ENCODE data around the gene ALG5.

ALG5 gene

GRCh38 chr13:36915106-36915505 lies 84.0 kb downstream of the ALG5 start:
- DNase-seq (no peak), ATAC-seq (ENCODE audit: insufficient read depth, low read depth) (no peak)
- H3K27me3 ChIP-seq (ENCODE audit: insufficient read depth, low read length, poor library complexity): peaks cover 4% of the 10 kb centered on the region
- H3K9me3 ChIP-seq (ENCODE audit: insufficient read depth, low read length, severe bottlenecking): no peaks in the 10 kb centered on the region
- no peak for TF ChIP-seq CTCF (IDR thresholded peaks at IDR 0.05; ENCODE audit: borderline replicate concordance, extremely low read depth, low read length, poor library complexity, severe bottlenecking)
- no peak for TF ChIP-seq EZH2 (IDR thresholded peaks at IDR 0.05; ENCODE audit: borderline replicate concordance, low read depth, low read length, severe bottlenecking)
- H3K27ac ChIP-seq (ENCODE audit: low read length): no peak overlapping the region
- H3K9ac ChIP-seq (ENCODE audit: low read depth, low read length): no peak overlapping the region
- no peak overlapping the region for H3K4me2 ChIP-seq (ENCODE audit: insufficient read depth, low read length)
- no peaks in the 10 kb centered on the region for H4K20me1 ChIP-seq (ENCODE audit: insufficient read depth, low read length)
- H3K79me2 ChIP-seq (ENCODE audit: insufficient read depth, low read length): no peaks in the 10 kb centered on the region
- no peaks in the 10 kb centered on the region for H3K4me1 ChIP-seq (ENCODE audit: insufficient read depth, low read length)
- no peaks in the 10 kb centered on the region for H3K36me3 ChIP-seq (ENCODE audit: insufficient read depth, low read length)
- no peak overlapping the region for H3K4me3 ChIP-seq (ENCODE audit: low read depth in 1 of 2, low read length in 2 of 2)
- H2AFZ ChIP-seq (ENCODE audit: low read depth, low read length): no peak overlapping the region

GRCh38 chr13:36914648-36915047 lies 84.5 kb downstream of the ALG5 start:
- no peaks in the 10 kb centered on the region for H3K4me1 ChIP-seq (ENCODE audit: insufficient read depth, low read length)
- TF ChIP-seq CTCF (IDR thresholded peaks at IDR 0.05; ENCODE audit: borderline replicate concordance, extremely low read depth, low read length, poor library complexity, severe bottlenecking): no peak
- no peak for TF ChIP-seq EZH2 (IDR thresholded peaks at IDR 0.05; ENCODE audit: borderline replicate concordance, low read depth, low read length, severe bottlenecking)
- H4K20me1 ChIP-seq (ENCODE audit: insufficient read depth, low read length): no peaks in the 10 kb centered on the region
- DNase-seq (no peak), ATAC-seq (ENCODE audit: insufficient read depth, low read depth) (no peak)
- no peak overlapping the region for H3K4me2 ChIP-seq (ENCODE audit: insufficient read depth, low read length)
- H2AFZ ChIP-seq (ENCODE audit: low read depth, low read length): no peak overlapping the region
- peaks cover 4% of the 10 kb centered on the region for H3K27me3 ChIP-seq (ENCODE audit: insufficient read depth, low read length, poor library complexity)
- no peak overlapping the region for H3K27ac ChIP-seq (ENCODE audit: low read length)
- H3K9me3 ChIP-seq (ENCODE audit: insufficient read depth, low read length, severe bottlenecking): no peaks in the 10 kb centered on the region
- H3K36me3 ChIP-seq (ENCODE audit: insufficient read depth, low read length): no peaks in the 10 kb centered on the region
- no peaks in the 10 kb centered on the region for H3K79me2 ChIP-seq (ENCODE audit: insufficient read depth, low read length)
- H3K9ac ChIP-seq (ENCODE audit: low read depth, low read length): no peak overlapping the region
- no peak overlapping the region for H3K4me3 ChIP-seq (ENCODE audit: low read depth in 1 of 2, low read length in 2 of 2)

GRCh38 chr13:36913463-36913862 lies 85.7 kb downstream of the ALG5 start:
- H3K36me3 ChIP-seq (ENCODE audit: insufficient read depth, low read length): no peaks in the 10 kb centered on the region
- ATAC-seq (ENCODE audit: insufficient read depth, low read depth): no peak
- TF ChIP-seq EZH2 (IDR thresholded peaks at IDR 0.05; ENCODE audit: borderline replicate concordance, low read depth, low read length, severe bottlenecking): no peak
- no peak for TF ChIP-seq CTCF (IDR thresholded peaks at IDR 0.05; ENCODE audit: borderline replicate concordance, extremely low read depth, low read length, poor library complexity, severe bottlenecking)
- H3K27me3 ChIP-seq (ENCODE audit: insufficient read depth, low read length, poor library complexity): peaks cover 4% of the 10 kb centered on the region
- no peaks in the 10 kb centered on the region for H4K20me1 ChIP-seq (ENCODE audit: insufficient read depth, low read length)
- H3K9me3 ChIP-seq (ENCODE audit: insufficient read depth, low read length, severe bottlenecking): no peaks in the 10 kb centered on the region
- no peak overlapping the region for H3K4me3 ChIP-seq (ENCODE audit: low read depth in 1 of 2, low read length in 2 of 2)
- no peak overlapping the region for H3K9ac ChIP-seq (ENCODE audit: low read depth, low read length)
- H3K79me2 ChIP-seq (ENCODE audit: insufficient read depth, low read length): no peaks in the 10 kb centered on the region
- no peaks in the 10 kb centered on the region for H3K4me1 ChIP-seq (ENCODE audit: insufficient read depth, low read length)
- no peak for DNase-seq
- no peak overlapping the region for H2AFZ ChIP-seq (ENCODE audit: low read depth, low read length)
- no peak overlapping the region for H3K4me2 ChIP-seq (ENCODE audit: insufficient read depth, low read length)
- H3K27ac ChIP-seq (ENCODE audit: low read length): no peak overlapping the region

- Histone ChIP-seq H3K4me3 (ENCODE audit: low read depth in 1 of 2, low read length in 2 of 2) (no peak overlapping the region), H3K9ac (ENCODE audit: low read depth, low read length) (no peak overlapping the region), H3K27me3 (ENCODE audit: insufficient read depth, low read length, poor library complexity) (peaks cover 4% of the 10 kb centered on the region), H3K27ac (ENCODE audit: low read length) (no peak overlapping the region), H3K4me1 (ENCODE audit: insufficient read depth, low read length) (no peaks in the 10 kb centered on the region), H3K36me3 (ENCODE audit: insufficient read depth, low read length) (no peaks in the 10 kb centered on the region), H2AFZ (ENCODE audit: low read depth, low read length) (no peak overlapping the region), H3K9me3 (ENCODE audit: insufficient read depth, low read length, severe bottlenecking) (no peaks in the 10 kb centered on the region), H4K20me1 (ENCODE audit: insufficient read depth, low read length) (no peaks in the 10 kb centered on the region), H3K79me2 (ENCODE audit: insufficient read depth, low read length) (no peaks in the 10 kb centered on the region), H3K4me2 (ENCODE audit: insufficient read depth, low read length) (no peak overlapping the region)
- TF ChIP-seq EZH2 (IDR thresholded peaks at IDR 0.05; ENCODE audit: borderline replicate concordance, low read depth, low read length, severe bottlenecking) (no peak), CTCF (IDR thresholded peaks at IDR 0.05; ENCODE audit: borderline replicate concordance, extremely low read depth, low read length, poor library complexity, severe bottlenecking) (no peak)
- ATAC-seq (ENCODE audit: insufficient read depth, low read depth) (no peak), DNase-seq (no peak)
These were observed 86.2 kb downstream of the ALG5 start for GRCh38 chr13:36912973-36913372.
